ENCODE measurements around the gene PTCHD1. TPM values are rescaled to one million over a fixed set of nuclear protein-coding genes. Genes with fewer than 3 reads are reported as not detected.

PTCHD1 gene
- total and polyA plus RNA-seq, 4 donors: under 0.01 to 0.02 (median under 0.01) TPM; not detected in 1

DNA sequence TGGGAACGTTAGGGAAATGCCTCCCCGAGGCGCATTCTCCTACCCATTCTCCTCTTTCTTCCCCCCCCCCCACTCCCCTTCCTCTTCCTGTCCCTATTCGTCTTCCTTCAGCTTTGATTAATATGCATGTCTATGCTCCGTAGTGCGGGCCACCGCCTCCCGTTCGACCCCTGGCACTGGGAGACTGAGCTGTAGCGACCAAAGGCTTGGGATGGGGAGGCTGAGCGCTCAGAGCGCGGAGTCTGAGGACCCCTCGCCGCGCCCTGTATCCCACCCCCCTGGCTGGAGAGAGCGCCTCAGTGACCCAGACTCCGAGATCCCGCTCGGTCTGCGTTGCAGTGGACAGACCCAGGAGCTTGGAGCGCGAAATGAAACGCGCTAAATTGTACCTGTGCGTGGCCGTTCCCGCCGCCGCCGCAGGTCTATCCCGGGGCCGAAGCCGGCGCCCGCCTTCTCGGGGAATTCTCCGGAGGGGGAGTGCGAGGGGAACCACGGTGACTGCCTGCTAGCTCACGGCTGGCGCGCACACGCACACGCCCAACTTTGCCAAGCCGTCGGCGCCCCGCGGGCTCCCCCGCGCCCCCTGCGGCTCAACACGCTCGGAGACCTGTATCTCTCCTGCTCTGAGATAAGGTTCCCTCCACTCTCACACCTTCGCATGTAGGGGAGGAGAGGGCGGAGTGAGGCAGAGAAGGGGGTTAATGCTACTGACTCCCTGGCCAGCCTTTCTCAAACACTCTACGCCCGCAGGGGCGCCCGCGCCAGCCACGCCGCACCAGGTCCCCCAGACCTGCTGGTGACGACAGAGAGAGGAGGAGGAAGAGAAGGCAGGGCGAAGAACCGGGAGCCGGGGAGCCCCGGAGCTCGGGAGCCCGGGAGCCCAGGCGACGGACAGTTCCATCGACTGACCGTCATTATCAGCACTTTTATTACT is 1.5 kb upstream of the PTCHD1 start:
- no peaks in the 10 kb centered on the region for H3K36me3 ChIP-seq (ENCODE audit: control insufficient read depth in 4 of 4, insufficient read depth in 3 of 4, low read depth in 1 of 4, low read length in 3 of 4)
- TF ChIP-seq SP1 (IDR thresholded peaks at IDR 0.05) (no peak), EGR1 (IDR thresholded peaks at IDR 0.05; ENCODE audit: low read depth in 2 of 2) (no peak), JUND (IDR thresholded peaks at IDR 0.05) (no peak), NR2F2 (IDR thresholded peaks at IDR 0.05) (no peak), HNF4A (conservative IDR thresholded peaks at IDR 0.05) (no peak), FOXA2 (IDR thresholded peaks at IDR 0.05) (no peak), FOXA1 (IDR thresholded peaks at IDR 0.05) (no peak), RAD21 (IDR thresholded peaks at IDR 0.05) (no peak), YY1 (IDR thresholded peaks at IDR 0.05) (no peak), GABPA (IDR thresholded peaks at IDR 0.05 in 1 of 2, conservative IDR thresholded peaks at IDR 0.05 in 1 of 2) (no peak), TAF1 (conservative IDR thresholded peaks at IDR 0.05) (no peak)
- TF ChIP-seq, protein P1, sequence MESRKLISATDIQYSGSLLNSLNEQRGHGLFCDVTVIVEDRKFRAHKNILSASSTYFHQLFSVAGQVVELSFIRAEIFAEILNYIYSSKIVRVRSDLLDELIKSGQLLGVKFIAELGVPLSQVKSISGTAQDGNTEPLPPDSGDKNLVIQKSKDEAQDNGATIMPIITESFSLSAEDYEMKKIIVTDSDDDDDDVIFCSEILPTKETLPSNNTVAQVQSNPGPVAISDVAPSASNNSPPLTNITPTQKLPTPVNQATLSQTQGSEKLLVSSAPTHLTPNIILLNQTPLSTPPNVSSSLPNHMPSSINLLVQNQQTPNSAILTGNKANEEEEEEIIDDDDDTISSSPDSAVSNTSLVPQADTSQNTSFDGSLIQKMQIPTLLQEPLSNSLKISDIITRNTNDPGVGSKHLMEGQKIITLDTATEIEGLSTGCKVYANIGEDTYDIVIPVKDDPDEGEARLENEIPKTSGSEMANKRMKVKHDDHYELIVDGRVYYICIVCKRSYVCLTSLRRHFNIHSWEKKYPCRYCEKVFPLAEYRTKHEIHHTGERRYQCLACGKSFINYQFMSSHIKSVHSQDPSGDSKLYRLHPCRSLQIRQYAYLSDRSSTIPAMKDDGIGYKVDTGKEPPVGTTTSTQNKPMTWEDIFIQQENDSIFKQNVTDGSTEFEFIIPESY (IDR thresholded peaks at IDR 0.05): no peak
- TF ChIP-seq, protein P2, sequence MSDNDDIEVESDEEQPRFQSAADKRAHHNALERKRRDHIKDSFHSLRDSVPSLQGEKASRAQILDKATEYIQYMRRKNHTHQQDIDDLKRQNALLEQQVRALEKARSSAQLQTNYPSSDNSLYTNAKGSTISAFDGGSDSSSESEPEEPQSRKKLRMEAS (IDR thresholded peaks at IDR 0.05): no peak
- TF ChIP-seq, protein P3, sequence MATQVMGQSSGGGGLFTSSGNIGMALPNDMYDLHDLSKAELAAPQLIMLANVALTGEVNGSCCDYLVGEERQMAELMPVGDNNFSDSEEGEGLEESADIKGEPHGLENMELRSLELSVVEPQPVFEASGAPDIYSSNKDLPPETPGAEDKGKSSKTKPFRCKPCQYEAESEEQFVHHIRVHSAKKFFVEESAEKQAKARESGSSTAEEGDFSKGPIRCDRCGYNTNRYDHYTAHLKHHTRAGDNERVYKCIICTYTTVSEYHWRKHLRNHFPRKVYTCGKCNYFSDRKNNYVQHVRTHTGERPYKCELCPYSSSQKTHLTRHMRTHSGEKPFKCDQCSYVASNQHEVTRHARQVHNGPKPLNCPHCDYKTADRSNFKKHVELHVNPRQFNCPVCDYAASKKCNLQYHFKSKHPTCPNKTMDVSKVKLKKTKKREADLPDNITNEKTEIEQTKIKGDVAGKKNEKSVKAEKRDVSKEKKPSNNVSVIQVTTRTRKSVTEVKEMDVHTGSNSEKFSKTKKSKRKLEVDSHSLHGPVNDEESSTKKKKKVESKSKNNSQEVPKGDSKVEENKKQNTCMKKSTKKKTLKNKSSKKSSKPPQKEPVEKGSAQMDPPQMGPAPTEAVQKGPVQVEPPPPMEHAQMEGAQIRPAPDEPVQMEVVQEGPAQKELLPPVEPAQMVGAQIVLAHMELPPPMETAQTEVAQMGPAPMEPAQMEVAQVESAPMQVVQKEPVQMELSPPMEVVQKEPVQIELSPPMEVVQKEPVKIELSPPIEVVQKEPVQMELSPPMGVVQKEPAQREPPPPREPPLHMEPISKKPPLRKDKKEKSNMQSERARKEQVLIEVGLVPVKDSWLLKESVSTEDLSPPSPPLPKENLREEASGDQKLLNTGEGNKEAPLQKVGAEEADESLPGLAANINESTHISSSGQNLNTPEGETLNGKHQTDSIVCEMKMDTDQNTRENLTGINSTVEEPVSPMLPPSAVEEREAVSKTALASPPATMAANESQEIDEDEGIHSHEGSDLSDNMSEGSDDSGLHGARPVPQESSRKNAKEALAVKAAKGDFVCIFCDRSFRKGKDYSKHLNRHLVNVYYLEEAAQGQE (IDR thresholded peaks at IDR 0.05): no peak
- TF ChIP-seq, protein P4, sequence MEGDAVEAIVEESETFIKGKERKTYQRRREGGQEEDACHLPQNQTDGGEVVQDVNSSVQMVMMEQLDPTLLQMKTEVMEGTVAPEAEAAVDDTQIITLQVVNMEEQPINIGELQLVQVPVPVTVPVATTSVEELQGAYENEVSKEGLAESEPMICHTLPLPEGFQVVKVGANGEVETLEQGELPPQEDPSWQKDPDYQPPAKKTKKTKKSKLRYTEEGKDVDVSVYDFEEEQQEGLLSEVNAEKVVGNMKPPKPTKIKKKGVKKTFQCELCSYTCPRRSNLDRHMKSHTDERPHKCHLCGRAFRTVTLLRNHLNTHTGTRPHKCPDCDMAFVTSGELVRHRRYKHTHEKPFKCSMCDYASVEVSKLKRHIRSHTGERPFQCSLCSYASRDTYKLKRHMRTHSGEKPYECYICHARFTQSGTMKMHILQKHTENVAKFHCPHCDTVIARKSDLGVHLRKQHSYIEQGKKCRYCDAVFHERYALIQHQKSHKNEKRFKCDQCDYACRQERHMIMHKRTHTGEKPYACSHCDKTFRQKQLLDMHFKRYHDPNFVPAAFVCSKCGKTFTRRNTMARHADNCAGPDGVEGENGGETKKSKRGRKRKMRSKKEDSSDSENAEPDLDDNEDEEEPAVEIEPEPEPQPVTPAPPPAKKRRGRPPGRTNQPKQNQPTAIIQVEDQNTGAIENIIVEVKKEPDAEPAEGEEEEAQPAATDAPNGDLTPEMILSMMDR (IDR thresholded peaks at IDR 0.05; ENCODE audit: low read depth, low read length, missing input control): no peak
- TF ChIP-seq, protein P5, sequence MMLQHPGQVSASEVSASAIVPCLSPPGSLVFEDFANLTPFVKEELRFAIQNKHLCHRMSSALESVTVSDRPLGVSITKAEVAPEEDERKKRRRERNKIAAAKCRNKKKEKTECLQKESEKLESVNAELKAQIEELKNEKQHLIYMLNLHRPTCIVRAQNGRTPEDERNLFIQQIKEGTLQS (IDR thresholded peaks at IDR 0.05): no peak
- no peak for DNase-seq (ENCODE audit: low spot score)
- H3K4me1 ChIP-seq (ENCODE audit: control insufficient read depth in 4 of 4, insufficient read depth in 4 of 4, low read length in 3 of 4): peaks cover 2 to 21% (median 14%) of the 10 kb centered on the region in 4 donors
- no peak overlapping the region for H3K27ac ChIP-seq (ENCODE audit: low read depth in 1 of 2, low read length in 2 of 2)
- H3K27me3 ChIP-seq (ENCODE audit: control insufficient read depth in 4 of 4, insufficient read depth in 4 of 4, low read length in 3 of 4): peaks cover 0 to 7% (median 0%) of the 10 kb centered on the region in 4 donors
- peak overlapping the region in 1 of 3 donors; percentile 34 for H3K4me3 ChIP-seq (ENCODE audit: low read depth in 1 of 3, low read length in 3 of 3)
- no peaks in the 10 kb centered on the region for H3K9me3 ChIP-seq (ENCODE audit: control insufficient read depth in 4 of 4, low read length in 3 of 4)
- no peak overlapping the region for H3K9ac ChIP-seq (ENCODE audit: low read depth in 1 of 2, low read length in 2 of 2)
- 2% methylated on average over 75 of the region's 75 CpGs for WGBS
